K562 (cell line): ENCODE measurements around the gene MFAP1. TPM values are rescaled to one million over a fixed set of nuclear protein-coding genes. Genes with fewer than 3 reads are reported as not detected.
"Not testable (repeated sequence)": the region's sequence is repeated elsewhere in the genome, so short reads cannot be mapped to it uniquely, and the experiment has no call there.

ENCODE experiments used
- ATAC-seq: fragments of 200-7000 bp; cut with Tn5 transposase; 3 replicates; pipeline ENCODE4 v1.9.1; 2020; ENCODE audit warnings: moderate library complexity
- BruUV-seq: library from RNA; stranded (reverse); fragments of 400-500 nt; replicated peaks from 2 replicates; lab custom pipeline; 2021; lab: Mats Ljungman, UMichigan
- CTCF ChIA-PET: fragments of 300-600 bp; formaldehyde crosslinking; extraction: SDS; loops from one replicate; lab custom pipeline; 2021; ENCODE audit warnings: low intra/inter-chr PET ratio; lab: Yijun Ruan, JAX
- POLR2A ChIA-PET: fragments of 300-600, 350-650 bp; sonication (Branson Sonifier 250); formaldehyde crosslinking; extraction: SDS; loops from one replicate; lab custom pipeline; 2021; ENCODE audit warnings: antibody characterized with exemption, inconsistent platforms; lab: Yijun Ruan, JAX
- DNase-seq, 4 experiments: peaks; one replicate each; pipeline versions ENCODE4 v3.0.0 to v3.0.0-alpha.2; 2011 to 2018; ENCODE audit warnings: low spot score in 3 of 4, mixed read lengths in 3 of 4; ENCODE audit errors: extremely low read depth in 1 of 4
- FAIRE-seq: peaks from 2 replicates; lab custom pipeline; 2011; peaks lifted over from hg19 to GRCh38; lab: Jason Lieb, UNC
- H2AFZ ChIP-seq: 2 replicates; pipeline ENCODE4 v1.6.0; 2011; ENCODE audit warnings: low read depth, low read length, control low read depth, inconsistent platforms
- H3K27ac ChIP-seq: fragments of 200-600 bp; 3 replicates; pipeline ENCODE4 v1.8.0; 2011; ENCODE audit warnings: low read depth, mild to moderate bottlenecking, control low read depth, inconsistent platforms, low read length, moderate library complexity, mixed read lengths; ENCODE audit errors: extremely low read depth
- H3K27me3 ChIP-seq, 2 experiments: fragments of 300-600 bp in 1 of 2; 2 replicates in 1 of 2; 3 replicates in 1 of 2; pipeline versions ENCODE4 v1.6.0 to v1.8.0; 2011; ENCODE audit warnings: inconsistent platforms in 2 of 2, low read length in 2 of 2, mild to moderate bottlenecking in 1 of 2, mixed read lengths in 1 of 2, moderate library complexity in 1 of 2; ENCODE audit not compliant: control insufficient read depth in 2 of 2, insufficient read depth in 2 of 2
- H3K36me3 ChIP-seq: fragments of 300-600 bp; 3 replicates; pipeline ENCODE4 v1.8.0; 2011; ENCODE audit warnings: mild to moderate bottlenecking, low read length, inconsistent platforms; ENCODE audit not compliant: control insufficient read depth, insufficient read depth
- H3K4me1 ChIP-seq, 2 experiments: fragments of 200-600 bp in 1 of 2; replicated peaks in 1 of 2; 2 replicates in 1 of 2; 3 replicates in 1 of 2; pipeline versions ENCODE4 v1.5.1 to v1.8.0; 2011; ENCODE audit warnings: inconsistent platforms in 2 of 2, low read length in 2 of 2, mild to moderate bottlenecking in 1 of 2, mixed read lengths in 1 of 2, moderate library complexity in 1 of 2; ENCODE audit not compliant: control insufficient read depth in 2 of 2, insufficient read depth in 2 of 2
- H3K4me2 ChIP-seq: 2 replicates; pipeline ENCODE4 v1.6.1; 2011; ENCODE audit warnings: low read length, control low read depth, inconsistent platforms, mixed read lengths; ENCODE audit not compliant: insufficient read depth
- H3K4me3 ChIP-seq: fragments of 200-600 bp; sonication (generic), shearing (Covaris generic); 2 replicates; pipeline ENCODE4 v1.5.1; 2016; ENCODE audit warnings: control low read depth, inconsistent platforms
- H3K79me2 ChIP-seq: fragments of 200-600 bp; 3 replicates; pipeline ENCODE4 v1.8.0; 2011; ENCODE audit warnings: low read length, inconsistent platforms; ENCODE audit not compliant: control insufficient read depth, insufficient read depth
- H3K9ac ChIP-seq, 2 experiments: 2 replicates each; pipeline versions ENCODE4 v1.6.0 to v1.6.1; 2011; ENCODE audit warnings: low read depth in 2 of 2, low read length in 2 of 2, control low read depth in 1 of 2, inconsistent platforms in 1 of 2, mild to moderate bottlenecking in 1 of 2, mixed read lengths in 1 of 2; ENCODE audit not compliant: insufficient read depth in 1 of 2
- H3K9me1 ChIP-seq: one replicate; pipeline ENCODE4 v1.6.0; 2011; ENCODE audit warnings: inconsistent platforms, mild to moderate bottlenecking, low read length, moderate library complexity; ENCODE audit not compliant: control insufficient read depth, insufficient read depth
- H3K9me3 ChIP-seq: replicated peaks from 2 replicates; pipeline ENCODE4 v1.5.1; 2011; ENCODE audit warnings: low read depth, low read length, inconsistent platforms; ENCODE audit not compliant: control insufficient read depth, insufficient read depth
- H4K20me1 ChIP-seq: replicated peaks from 2 replicates; pipeline ENCODE4 v1.6.1; 2011; ENCODE audit warnings: low read length, inconsistent platforms, mixed read lengths; ENCODE audit not compliant: control insufficient read depth, insufficient read depth
- PCBP1 ChIP-seq: fragments of 200-400 bp; formaldehyde crosslinking; IDR thresholded peaks from 2 replicates; pipeline ENCODE4 v1.6.1; 2018; ENCODE audit warnings: mild to moderate bottlenecking, low read depth, low read length; ENCODE audit not compliant: poor library complexity, severe bottlenecking
- POLR2AphosphoS2 ChIP-seq: IDR thresholded peaks from 2 replicates; pipeline ENCODE4 v1.6.1; 2012; ENCODE audit warnings: low read length, improper control_type of control experiment
- TCF3 ChIP-seq: sonication (generic); formaldehyde crosslinking; IDR thresholded peaks from 2 replicates; pipeline ENCODE4 v1.4.0; 2020; ENCODE audit warnings: mild to moderate bottlenecking, missing genetic modification reagents
- USF1 ChIP-seq: sonication (generic); formaldehyde crosslinking; IDR thresholded peaks from 2 replicates; pipeline ENCODE4 v1.9.0; 2022; ENCODE audit warnings: mild to moderate bottlenecking, missing genetic modification reagents
- ZNF224 ChIP-seq: sonication (generic); formaldehyde crosslinking; IDR thresholded peaks from 2 replicates; pipeline ENCODE4 v1.8.0; 2022; ENCODE audit warnings: mild to moderate bottlenecking, missing genetic modification reagents
- ZZZ3 ChIP-seq: fragments of 450-650 bp; IDR thresholded peaks from 2 replicates; pipeline ENCODE4 v1.6.1; 2016; ENCODE audit warnings: antibody characterized with exemption, mild to moderate bottlenecking, moderate library complexity
- WGBS: fragments of 100-300 bp; shearing (Covaris generic); methylation state at CpG from one replicate; pipeline ENCODE4 v1.1.6; 2016; ENCODE audit warnings: low coverage, mixed read lengths; ENCODE audit not compliant: insufficient coverage; ENCODE audit errors: missing lambda C conversion rate; 5-methylcytosine and 5-hydroxymethylcytosine counted together
- in situ Hi-C: fragments of 300-500 bp; cut with MboI; formaldehyde crosslinking; loops from 4 replicates; pipeline ENCODE4 v1.15.0; 2018; ENCODE audit warnings: inconsistent platforms, mixed read lengths
- intact Hi-C: fragments of 100-400 bp; cut with micrococcal nuclease; formaldehyde crosslinking; loops from 2 replicates; pipeline ENCODE4 v1.14.2; 2022
- polyA plus RNA-seq, 8 experiments: library from polyadenylated mRNA; depleted of rRNA in 4 of 8; stranded (reverse) in 5 of 8; unstranded in 3 of 8; fragments of >200 nt; fragmentation: Nextera tagmentation in 2 of 8; fragmentation: Illumina TruSeq in 1 of 8; extraction: Ambion mirVana in 2 of 8; extraction: Trizol in 1 of 8; gene quantifications; 2 replicates each; pipeline versions ENCODE4 v1.2.1 to v1.2.3, GENCODE V29; 2011 to 2014; ENCODE audit warnings: inconsistent platforms in 1 of 8, missing spikeins in 1 of 8
- total RNA-seq, 7 experiments: library from RNA; depleted of rRNA in 6 of 7; stranded (reverse); fragments of >200 nt in 6 of 7; fragmentation: Illumina TruSeq in 2 of 7; extraction: Trizol in 2 of 7; gene quantifications; 2 replicates each; pipeline versions ENCODE4 v1.2.1 to v1.2.3, GENCODE V29; 2011 to 2021; ENCODE audit warnings: low replicate concordance in 1 of 7

The MFAP1 gene
- total and polyA plus RNA-seq, 9 of the 15 experiments (the other 6 are each of a cell fraction or from before 2014, with no cell fraction given), result 34.9 to 64.1 (median 48.2) TPM

GRCh38 chr15:43845421-43845820, 20.9 kb upstream of the MFAP1 start:
- DNase-seq (no peak), ATAC-seq (no peak), FAIRE-seq (no peak)
- H3K79me2 ChIP-seq, result no peaks in the 10 kb centered on the region
- no TSS peak for BruUV-seq
- H3K9me1 ChIP-seq, result no peaks in the 10 kb centered on the region
- H3K27ac ChIP-seq, result no peak overlapping the region
- no peak overlapping the region for H2AFZ ChIP-seq
- peaks cover 74% of the 10 kb centered on the region for H3K36me3 ChIP-seq
- H3K4me1 ChIP-seq, result no peaks in the 10 kb centered on the region
- in situ Hi-C loops (no loop called here), intact Hi-C loops (no loop called here)
- POLR2A ChIA-PET, result interaction anchor here (1.2 kb wide), 1 partner anchor 21 kb away, joined by 3 read pairs; the partner anchor contains the start of gene MFAP1
- H3K4me2 ChIP-seq, result no peak overlapping the region
- CTCF ChIA-PET, result no interaction called here
- no peaks in the 10 kb centered on the region for H4K20me1 ChIP-seq
- H3K4me3 ChIP-seq, result no peak overlapping the region
- TF ChIP-seq TCF3 (CRISPR knock-in tag), result no peak
- TF ChIP-seq POLR2AphosphoS2, result no peak
- no peak for TF ChIP-seq USF1 (CRISPR knock-in tag)
- no peak for TF ChIP-seq ZNF224 (CRISPR knock-in tag)
- TF ChIP-seq ZZZ3, result no peak
- TF ChIP-seq PCBP1, result no peak
- H3K9me3 ChIP-seq, result no peaks in the 10 kb centered on the region
- H3K9ac ChIP-seq, result no peak overlapping the region
- no peaks in the 10 kb centered on the region for H3K27me3 ChIP-seq

GRCh38 chr15:43832485-43832884, 8.0 kb upstream of the MFAP1 start:
- ATAC-seq, H3K9me3 ChIP-seq, H3K4me1 ChIP-seq, in situ Hi-C loops, DNase-seq, H2AFZ ChIP-seq, H3K4me3 ChIP-seq, intact Hi-C loops, BruUV-seq, H3K9me1 ChIP-seq, H4K20me1 ChIP-seq, H3K4me2 ChIP-seq, H3K9ac ChIP-seq, H3K27me3 ChIP-seq, H3K27ac ChIP-seq, CTCF ChIA-PET, FAIRE-seq: not testable (repeated sequence)
- peaks cover 56% of the 10 kb centered on the region for H3K79me2 ChIP-seq
- 98% methylated on average over 4 of the region's 6 CpGs for WGBS
- POLR2A ChIA-PET, result interaction anchor here (1.2 kb wide), 1 partner anchor 8 kb away, joined by 5 read pairs; the partner anchor contains the start of gene MFAP1
- H3K36me3 ChIP-seq, result peaks cover 65% of the 10 kb centered on the region; the same call in 2 of the 3 replicates

GRCh38 chr15:43831519-43832052, 7.1 kb upstream of the MFAP1 start:
- H3K4me3 ChIP-seq, BruUV-seq, intact Hi-C loops, in situ Hi-C loops, CTCF ChIA-PET, H3K4me2 ChIP-seq, H3K27me3 ChIP-seq, FAIRE-seq, H2AFZ ChIP-seq, H3K27ac ChIP-seq, H3K9me1 ChIP-seq, H4K20me1 ChIP-seq, DNase-seq, H3K9me3 ChIP-seq, ATAC-seq, H3K4me1 ChIP-seq, H3K9ac ChIP-seq: not testable (repeated sequence)
- Histone ChIP-seq H3K79me2 (peaks cover 60% of the 10 kb centered on the region), H3K36me3 (peaks cover 56% of the 10 kb centered on the region; the same call in 2 of the 3 replicates)
- WGBS, result 79% methylated on average over 12 of the region's 14 CpGs
- POLR2A ChIA-PET, result interaction anchor here (0.6 to 1.3 kb wide), 5 partner anchors 11 to 45 kb away, joined by 3 to 5 read pairs (median 3); no protein-coding TSS in a partner anchor
